ENCODE results near the gene MGAT4B.
A peak's percentile ranks its signal among the peaks of the same experiment; 100 is the strongest.

- TF ChIP-seq CTCF (IDR thresholded peaks at IDR 0.05), result peak in 2 of 4 experiments; percentile 4 to 14
- TF ChIP-seq POLR2AphosphoS5 (IDR thresholded peaks at IDR 0.05), result no peak
- TF ChIP-seq POLR2A (IDR thresholded peaks at IDR 0.05), result peak; percentile 72
These were observed at the start of gene MGAT4B for GRCh38 chr5:179806250-179807048.
